ENCODE measurements around the gene LFNG.

DNA sequence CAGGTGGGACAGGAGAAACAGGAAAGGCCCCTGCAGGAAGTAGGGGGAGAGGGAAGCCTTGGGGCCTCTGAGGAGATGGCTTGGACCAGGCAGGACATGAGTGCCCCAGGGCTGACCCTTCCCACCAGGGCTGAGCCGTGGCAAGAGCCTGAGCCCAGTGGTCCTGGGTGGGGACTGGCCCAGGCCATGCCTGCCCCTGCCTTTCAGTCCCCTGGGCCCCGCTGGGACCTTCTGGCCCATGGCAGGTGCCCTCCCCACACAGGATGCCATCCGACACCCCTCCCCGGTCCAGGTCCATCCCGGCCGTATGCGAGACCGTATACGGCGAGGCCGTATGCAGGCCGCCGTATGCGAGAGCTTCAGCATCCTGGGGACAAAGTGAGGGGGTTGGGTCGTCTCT, 45.4 kb upstream of the LFNG start:
- TF ChIP-seq L3MBTL2 (conservative IDR thresholded peaks at IDR 0.05) (no peak), FOXM1 (IDR thresholded peaks at IDR 0.05; ENCODE audit: borderline replicate concordance) (no peak), HDGF (IDR thresholded peaks at IDR 0.05; ENCODE audit: borderline replicate concordance) (no peak), SUZ12 (IDR thresholded peaks at IDR 0.05) (no peak), LEF1 (IDR thresholded peaks at IDR 0.05; ENCODE audit: borderline replicate concordance) (no peak), FOXK2 (IDR thresholded peaks at IDR 0.05) (no peak), CTBP1 (IDR thresholded peaks at IDR 0.05; ENCODE audit: borderline replicate concordance) (no peak), SP1 (IDR thresholded peaks at IDR 0.05) (no peak), BHLHE40 (IDR thresholded peaks at IDR 0.05; ENCODE audit: borderline replicate concordance) (no peak), TARDBP (IDR thresholded peaks at IDR 0.05) (no peak)

Measured in HEK293T (cell line).